ENCODE measurements around the gene LAMA3.

- TF ChIP-seq POLR2A (IDR thresholded peaks at IDR 0.05; ENCODE audit: low read depth, low read length) (no peak), POLR2AphosphoS5 (IDR thresholded peaks at IDR 0.05; ENCODE audit: low read depth, low read length) (no peak)
Measured at GRCh38 chr18:23793051-23793450, 103.8 kb downstream of the LAMA3 start.

All from GM12891 (cell line).